ENCODE measurements around the gene KIAA0825.
"Not testable (repeated sequence)": the region's sequence is repeated elsewhere in the genome, so short reads cannot be mapped to it uniquely, and the experiment has no call there.

KIAA0825 gene

DNA sequence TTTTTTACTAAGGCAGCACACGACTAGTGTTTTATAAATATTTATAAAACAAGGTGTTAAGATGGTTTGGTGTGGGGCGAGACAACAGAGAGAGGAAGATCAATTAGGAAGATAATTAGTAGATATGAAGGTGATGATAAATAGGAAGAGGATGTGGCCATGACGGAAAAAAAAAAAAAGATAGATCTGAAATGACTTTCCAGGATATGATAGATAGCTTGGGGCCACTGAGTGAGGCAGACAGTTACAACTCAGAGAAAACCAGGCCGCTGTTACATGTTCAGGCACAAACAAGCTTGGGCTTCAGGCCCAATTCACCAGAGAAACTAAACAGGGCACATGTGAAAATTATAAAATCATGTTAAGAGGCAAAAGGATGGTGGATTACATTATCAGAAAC, 43.2 kb downstream of the KIAA0825 start:
- DNase-seq (ENCODE audit: extremely low read depth in 1 of 2, low read depth in 1 of 2): no peak

GRCh38 chr5:94573349-94573748, 45.1 kb downstream of the KIAA0825 start:
- DNase-seq (ENCODE audit: extremely low read depth in 1 of 2, low read depth in 1 of 2): not testable (repeated sequence)

GRCh38 chr5:94571415-94571814, 47.0 kb downstream of the KIAA0825 start:
- DNase-seq (ENCODE audit: extremely low read depth in 1 of 2, low read depth in 1 of 2): no peak

DNA sequence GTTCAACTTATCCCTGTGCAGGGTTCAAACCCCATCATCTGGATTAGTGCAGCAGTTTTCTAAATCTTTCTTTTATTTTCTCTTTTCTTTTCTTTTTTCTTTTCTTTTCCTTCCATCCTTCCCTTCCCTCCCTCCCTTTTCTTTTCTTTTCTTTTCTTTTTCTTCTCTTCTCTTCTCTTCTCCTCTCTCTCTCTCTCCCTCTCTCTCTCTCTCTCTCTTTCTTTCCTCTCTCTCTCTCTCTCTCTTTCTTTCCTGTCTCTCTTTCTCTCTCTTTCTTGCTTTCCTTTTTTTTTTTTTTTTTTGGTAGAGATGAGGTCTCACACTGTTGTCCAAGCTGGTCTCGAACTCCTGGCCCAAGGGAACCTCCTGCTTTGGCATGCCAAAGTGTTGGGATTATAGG, 53.6 kb downstream of the KIAA0825 start:
- DNase-seq (ENCODE audit: extremely low read depth in 1 of 2, low read depth in 1 of 2): no peak

GRCh38 chr5:94562327-94562971, 56.0 kb downstream of the KIAA0825 start:
- DNase-seq (ENCODE audit: extremely low read depth in 1 of 2, low read depth in 1 of 2): no peak

GRCh38 chr5:94558028-94558427, 60.4 kb downstream of the KIAA0825 start:
- DNase-seq (ENCODE audit: extremely low read depth in 1 of 2, low read depth in 1 of 2): no peak

- no peak for DNase-seq (ENCODE audit: extremely low read depth in 1 of 2, low read depth in 1 of 2)
These were observed 66.5 kb downstream of the KIAA0825 start for GRCh38 chr5:94551858-94552257.

GRCh38 chr5:94545870-94546625, 72.4 kb downstream of the KIAA0825 start:
- no peak for DNase-seq (ENCODE audit: extremely low read depth in 1 of 2, low read depth in 1 of 2)

- no peak for DNase-seq (ENCODE audit: extremely low read depth in 1 of 2, low read depth in 1 of 2)
These were observed 73.4 kb downstream of the KIAA0825 start for GRCh38 chr5:94544875-94545547.

DNA sequence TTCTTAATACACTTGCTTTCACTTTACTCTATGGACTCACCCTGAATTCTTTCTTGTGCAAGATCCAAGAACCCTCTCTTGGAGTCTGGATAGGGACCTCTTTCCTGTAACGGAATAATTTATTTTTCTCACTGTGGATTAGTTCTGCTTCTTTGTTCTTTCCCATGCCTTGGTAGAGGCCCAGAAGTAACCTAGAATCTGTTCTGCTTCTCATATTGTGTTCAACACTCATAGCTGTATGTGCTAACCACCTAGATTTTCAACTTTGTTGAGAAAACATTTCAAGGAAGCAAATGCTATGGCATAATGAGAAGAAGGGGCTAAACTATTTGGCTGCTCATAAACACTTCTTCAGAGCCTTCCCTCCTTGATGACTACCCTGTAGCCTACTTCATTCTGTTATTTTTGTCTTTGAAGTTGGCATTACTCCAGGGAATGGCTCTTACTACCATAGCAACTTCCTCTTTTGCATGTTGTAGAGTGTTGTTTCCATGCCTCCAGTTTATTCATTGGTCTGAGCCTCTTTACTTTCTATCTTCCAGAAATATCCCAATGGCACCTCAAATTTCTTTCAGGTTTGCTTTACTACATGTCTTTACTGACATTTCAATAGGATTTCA, 74.3 kb downstream of the KIAA0825 start:
- DNase-seq (ENCODE audit: extremely low read depth in 1 of 2, low read depth in 1 of 2): no peak

DNA sequence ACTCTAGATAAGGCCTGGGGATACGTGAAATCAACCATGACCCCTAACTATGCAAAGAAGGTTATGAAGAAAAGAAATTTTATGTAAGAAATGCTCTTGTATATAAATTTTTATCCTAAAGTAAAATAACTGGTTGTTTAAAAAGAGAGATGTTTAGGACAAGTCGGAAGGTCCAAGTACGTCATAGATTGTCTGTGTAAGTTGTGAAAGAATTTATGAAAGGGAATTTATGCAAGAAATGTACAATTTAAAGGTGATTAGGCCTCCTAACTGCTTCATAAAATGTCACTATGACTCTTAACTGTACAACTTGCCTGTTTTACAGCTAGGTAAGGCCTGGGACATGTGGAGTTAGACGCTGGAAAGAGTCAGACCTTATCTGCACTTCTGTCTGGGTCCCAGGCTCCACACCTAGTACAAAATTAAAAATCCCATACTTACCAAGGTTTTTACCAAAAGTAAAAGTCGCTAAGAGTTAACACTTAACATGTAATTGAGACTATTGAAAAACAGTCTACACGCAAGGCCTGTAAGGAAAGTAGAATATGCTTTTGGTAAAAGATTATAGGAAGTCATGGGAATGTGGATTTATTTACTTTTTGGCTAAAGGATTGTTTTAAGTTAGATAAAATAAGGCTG, 77.4 kb downstream of the KIAA0825 start:
- no peak for DNase-seq (ENCODE audit: extremely low read depth in 1 of 2, low read depth in 1 of 2)

DNA sequence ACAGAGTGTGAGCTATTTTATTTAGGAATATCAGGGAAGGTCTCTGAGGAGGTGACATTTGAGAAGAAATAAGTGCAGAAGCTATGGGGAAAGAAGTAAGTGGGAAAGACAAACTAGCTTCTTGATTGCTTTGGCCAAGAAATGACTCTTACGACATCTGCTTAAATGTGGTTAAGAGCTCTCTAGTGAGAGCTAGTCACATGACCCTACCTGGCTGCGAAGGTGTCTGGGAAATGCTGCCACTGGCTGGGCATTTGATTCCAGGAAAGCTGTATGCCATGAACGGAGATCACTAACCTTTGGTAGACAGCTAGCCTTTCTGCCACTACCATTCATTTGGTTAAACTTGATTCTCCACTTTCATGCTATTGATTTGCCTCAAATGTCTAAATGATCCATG, 80.1 kb downstream of the KIAA0825 start:
- DNase-seq (ENCODE audit: extremely low read depth in 1 of 2, low read depth in 1 of 2): no peak

GRCh38 chr5:94526706-94527105, 91.7 kb downstream of the KIAA0825 start:
- no peak for DNase-seq (ENCODE audit: extremely low read depth in 1 of 2, low read depth in 1 of 2)

DNA sequence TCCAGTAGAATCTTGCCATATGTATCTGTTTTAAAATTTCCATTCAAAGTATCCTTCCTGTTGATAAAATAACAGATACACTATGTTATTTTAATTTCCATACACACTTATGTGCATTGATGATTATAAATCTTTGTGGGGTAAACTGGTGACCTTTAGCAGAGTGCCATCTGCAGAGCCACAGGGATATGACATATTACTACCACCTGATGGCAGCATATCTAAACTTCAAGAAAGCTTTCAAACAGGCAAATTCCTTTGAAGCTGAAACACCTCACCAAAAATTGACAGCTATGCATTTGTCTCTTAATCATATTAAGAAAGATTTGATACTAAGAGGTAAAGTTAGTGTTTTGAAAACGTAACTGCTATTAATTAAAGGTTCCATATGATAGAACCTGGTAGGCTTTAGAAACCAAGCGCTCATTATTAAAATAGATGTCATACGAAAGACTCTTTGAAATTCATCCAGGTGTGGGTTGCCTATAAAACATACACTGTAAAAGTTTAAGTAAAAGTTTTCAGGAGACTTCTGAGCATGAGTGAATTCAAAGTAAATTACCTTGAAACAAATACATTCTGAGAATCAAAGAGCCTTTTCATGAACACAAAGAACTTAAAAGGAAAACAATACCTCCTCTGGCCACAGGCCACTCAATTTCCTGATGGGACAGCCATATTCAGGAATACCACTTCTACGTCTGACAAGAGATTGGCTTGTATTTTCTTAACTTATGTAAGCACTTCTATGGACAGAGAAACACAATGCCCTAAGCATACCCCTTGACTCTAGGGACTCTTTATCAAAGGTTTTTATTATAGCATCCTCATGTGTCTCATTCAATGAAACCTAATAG, 93.3 kb downstream of the KIAA0825 start:
- DNase-seq (ENCODE audit: extremely low read depth in 1 of 2, low read depth in 1 of 2): no peak

DNA sequence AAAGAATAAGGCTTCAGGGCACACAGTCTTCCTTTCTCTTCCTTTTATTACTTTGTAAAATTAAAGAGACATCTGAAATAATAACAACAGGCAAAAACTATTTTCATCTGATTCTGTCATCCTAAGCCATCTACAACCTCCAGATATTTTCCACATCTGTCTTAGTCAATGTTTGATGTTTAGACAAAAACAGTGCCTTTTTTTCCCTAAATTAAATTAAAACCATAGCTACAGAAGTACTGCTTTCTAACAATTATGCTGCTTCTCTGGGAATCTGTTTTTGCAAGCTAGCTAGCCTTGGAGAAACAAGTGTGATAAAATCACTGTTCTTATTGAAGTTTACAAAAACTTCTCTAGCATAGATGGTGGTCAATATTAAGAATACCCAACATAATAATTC, 95.4 kb downstream of the KIAA0825 start:
- DNase-seq (ENCODE audit: extremely low read depth in 1 of 2, low read depth in 1 of 2): no peak

- no peak for DNase-seq (ENCODE audit: extremely low read depth in 1 of 2, low read depth in 1 of 2)
These were observed 96.3 kb downstream of the KIAA0825 start for GRCh38 chr5:94522117-94522516.

GRCh38 chr5:94517490-94518488, 100.6 kb downstream of the KIAA0825 start:
- no peak for DNase-seq (ENCODE audit: extremely low read depth in 1 of 2, low read depth in 1 of 2)

- no peak for DNase-seq (ENCODE audit: extremely low read depth in 1 of 2, low read depth in 1 of 2)
These were observed 102.3 kb downstream of the KIAA0825 start for GRCh38 chr5:94516148-94516547.
